SK-N-MC (cell line): ENCODE measurements around the gene FBXL7.

Experiments
- EZH2 ChIP-seq: fragments of 200-600 bp; sonication (generic); IDR thresholded peaks from one replicate; pipeline ENCODE4 v1.6.1; 2017; ENCODE audit warnings: antibody characterized with exemption
- FOXP2 ChIP-seq: optimal IDR thresholded peaks from 2 replicates; pipeline ENCODE3; 2011; ENCODE audit warnings: mild to moderate bottlenecking, moderate library complexity; ENCODE audit not compliant: insufficient read depth; ENCODE audit errors: extremely low read length, control extremely low read depth
- POLR2AphosphoS5 ChIP-seq: IDR thresholded peaks from 2 replicates; pipeline ENCODE4 v1.6.1; 2012; ENCODE audit warnings: mild to moderate bottlenecking, low read depth, low read length, borderline replicate concordance

GRCh38 chr5:15687401-15687800 is 187.4 kb downstream of the FBXL7 start:
- TF ChIP-seq POLR2AphosphoS5 = no peak
- no peak for TF ChIP-seq EZH2
- no peak for TF ChIP-seq FOXP2
